HepG2 (cell line): ENCODE results near the gene ARMC10. TPM values are rescaled to one million over a fixed set of nuclear protein-coding genes. Genes with fewer than 3 reads are reported as not detected.
A peak's percentile ranks its signal among the peaks of the same experiment; 100 is the strongest.

Experiments
- ATAC-seq: fragments of 200-7000 bp; cut with Tn5 transposase; 3 replicates; pipeline ENCODE4 v1.9.1; 2020; ENCODE audit warnings: mild to moderate bottlenecking, moderate library complexity
- BruUV-seq: library from RNA; stranded (reverse); fragments of 400-500 nt; replicated peaks from 2 replicates; lab custom pipeline; 2021; lab: Mats Ljungman, UMichigan
- CTCF ChIA-PET: fragments of 300-600 bp; formaldehyde crosslinking; extraction: SDS; loops from one replicate; lab custom pipeline; 2021; ENCODE audit warnings: low total read pairs, inconsistent platforms, low intra/inter-chr PET ratio; lab: Yijun Ruan, JAX
- POLR2A ChIA-PET: fragments of 350-600 bp; sonication (Branson Sonifier 250); formaldehyde crosslinking; loops from one replicate; lab custom pipeline; 2020; ENCODE audit warnings: antibody characterized with exemption, inconsistent platforms; lab: Yijun Ruan, JAX
- DNase-seq: peaks from one replicate; pipeline ENCODE4 v3.0.0-alpha.2; 2015; ENCODE audit warnings: low spot score
- FAIRE-seq: peaks from 3 replicates; lab custom pipeline; 2011; peaks lifted over from hg19 to GRCh38; lab: Jason Lieb, UNC
- H2AFZ ChIP-seq: one replicate; pipeline ENCODE4 v1.6.1; 2011; ENCODE audit warnings: low read length, inconsistent platforms
- H3K27ac ChIP-seq: fragments of 300-600 bp; 3 replicates; pipeline ENCODE4 v1.8.0; 2011; ENCODE audit warnings: mixed run types, mild to moderate bottlenecking, mixed read lengths, low read length, inconsistent platforms; ENCODE audit not compliant: insufficient read depth; ENCODE audit errors: extremely low read length
- H3K27me3 ChIP-seq, 2 experiments: fragments of 200-600 bp in 1 of 2; 2 replicates in 1 of 2; 3 replicates in 1 of 2; pipeline versions ENCODE4 v1.6.0 to v1.8.0; 2011; ENCODE audit warnings: low read length in 2 of 2, mild to moderate bottlenecking in 2 of 2, moderate library complexity in 2 of 2, inconsistent platforms in 1 of 2; ENCODE audit not compliant: insufficient read depth in 2 of 2, control insufficient read depth in 1 of 2
- H3K36me3 ChIP-seq, 2 experiments: fragments of 200-600 bp in 1 of 2; replicated peaks in 1 of 2; 2 replicates in 1 of 2; 3 replicates in 1 of 2; pipeline versions ENCODE4 v1.5.1 to v1.8.0; 2011; ENCODE audit warnings: low read length in 2 of 2, inconsistent platforms in 1 of 2; ENCODE audit not compliant: insufficient read depth in 2 of 2, control insufficient read depth in 1 of 2
- H3K4me1 ChIP-seq: 2 replicates; pipeline ENCODE4 v1.5.1; 2012; ENCODE audit warnings: low read length, inconsistent platforms; ENCODE audit not compliant: insufficient read depth
- H3K4me2 ChIP-seq: 2 replicates; pipeline ENCODE4 v1.6.0; 2011; ENCODE audit warnings: low read depth, low read length, inconsistent platforms
- H3K4me3 ChIP-seq, 3 experiments: fragments of 200-600 bp in 1 of 3; sonication (generic), shearing (Covaris generic) in 1 of 3; replicated peaks in 1 of 3; 2 replicates each; pipeline ENCODE4 v1.5.1; 2011 to 2016; ENCODE audit warnings: low read length in 3 of 3, inconsistent platforms in 2 of 3, low read depth in 2 of 3, mild to moderate bottlenecking in 2 of 3, control low read depth in 1 of 3, mixed read lengths in 1 of 3; ENCODE audit not compliant: insufficient read depth in 1 of 3
- H3K79me2 ChIP-seq: one replicate; pipeline ENCODE4 v1.6.1; 2011; ENCODE audit warnings: low read length, inconsistent platforms; ENCODE audit not compliant: insufficient read depth
- H3K9ac ChIP-seq: 2 replicates; pipeline ENCODE4 v1.6.0; 2011; ENCODE audit warnings: mild to moderate bottlenecking, low read depth, low read length, inconsistent platforms; ENCODE audit not compliant: insufficient read depth
- H3K9me3 ChIP-seq: 2 replicates; pipeline ENCODE4 v1.5.1; 2012; ENCODE audit warnings: mild to moderate bottlenecking, low read length
- H4K20me1 ChIP-seq: 2 replicates; pipeline ENCODE4 v1.6.0; 2011; ENCODE audit warnings: inconsistent platforms, mild to moderate bottlenecking, low read length, moderate library complexity; ENCODE audit not compliant: insufficient read depth
- PHB2 ChIP-seq: fragments of 450-650 bp; IDR thresholded peaks from 2 replicates; pipeline ENCODE4 v1.6.1; 2018; ENCODE audit not compliant: partially characterized antibody
- SP5 ChIP-seq: IDR thresholded peaks from 2 replicates; pipeline ENCODE4 v1.6.1; 2016; ENCODE audit warnings: low read depth, borderline replicate concordance
- ZNF281 ChIP-seq: sonication (generic); formaldehyde crosslinking; IDR thresholded peaks from 2 replicates; pipeline ENCODE4 v1.4.0; 2020; ENCODE audit warnings: missing genetic modification reagents, borderline replicate concordance
- ZNF629 ChIP-seq: sonication (generic); formaldehyde crosslinking; conservative IDR thresholded peaks from 2 replicates; pipeline ENCODE4 v1.5.0; 2020; ENCODE audit warnings: missing genetic modification reagents
- WGBS: methylation state at CpG from one replicate; pipeline ENCODE4 v1.1.6; 2017; ENCODE audit warnings: low lambda C conversion rate; 5-methylcytosine and 5-hydroxymethylcytosine counted together
- in situ Hi-C: cut with HindIII; loops from 2 replicates; pipeline ENCODE4 v1.10.0; 2017; ENCODE audit warnings: low pct_unique_long_range_greater_than_20kb; ENCODE audit not compliant: extremely low pct_ligation_motif_present
- intact Hi-C: fragments of 100-400 bp; cut with micrococcal nuclease; formaldehyde crosslinking; loops from one replicate; pipeline ENCODE4 v1.10.0; 2022; ENCODE audit not compliant: unreplicated experiment
- polyA plus RNA-seq, 8 experiments: library from polyadenylated mRNA; depleted of rRNA in 3 of 8; stranded (reverse) in 7 of 8; unstranded in 1 of 8; fragments of >200 nt; fragmentation: Illumina TruSeq in 4 of 8; extraction: Trizol in 4 of 8; gene quantifications; 2 replicates each; pipeline versions ENCODE4 v1.2.1 to v1.2.3, GENCODE V29; 2011 to 2016; ENCODE audit warnings: low read depth in 4 of 8, missing spikeins in 1 of 8, mixed read lengths in 1 of 8; ENCODE audit not compliant: insufficient read depth in 1 of 8
- total RNA-seq, 5 experiments: library from RNA; depleted of rRNA; stranded (reverse); fragments of >200 nt; fragmentation: Illumina TruSeq; extraction: Trizol; gene quantifications; 2 replicates each; pipeline ENCODE4 v1.2.3, GENCODE V29; 2016; ENCODE audit warnings: low read depth in 1 of 5

ARMC10 gene
- total and polyA plus RNA-seq, 2 of the 13 experiments (the other 11 are each of a cell fraction or from before 2014, with no cell fraction given), result 11.3 to 23.7 TPM

DNA sequence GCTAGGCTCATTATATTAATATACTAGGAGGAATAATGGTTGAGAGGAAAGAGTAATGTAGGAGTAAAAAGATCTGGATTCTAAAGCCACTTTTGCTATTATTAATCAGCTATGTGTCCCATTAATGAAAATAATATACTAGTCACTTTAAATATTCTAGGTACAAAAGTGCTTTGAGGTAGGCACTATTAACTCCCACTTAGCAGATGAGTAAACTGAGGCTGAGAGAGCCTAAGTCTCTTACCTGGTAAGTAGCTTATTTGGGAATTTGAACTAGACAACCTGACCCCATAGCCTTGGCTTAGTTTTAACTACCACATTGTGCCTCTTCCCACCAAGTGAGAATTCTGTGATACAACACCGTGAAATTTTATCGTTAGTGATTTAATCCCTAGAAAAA is 6.0 kb downstream of the ARMC10 start:
- no peaks in the 10 kb centered on the region for H3K27me3 ChIP-seq
- peaks cover 13% of the 10 kb centered on the region for H3K4me1 ChIP-seq
- ATAC-seq (no peak), DNase-seq (no peak), FAIRE-seq (no peak)
- no peak overlapping the region for H3K4me2 ChIP-seq
- H3K27ac ChIP-seq, result no peak overlapping the region
- BruUV-seq, result no TSS peak
- H3K9ac ChIP-seq, result no peak overlapping the region
- no peaks in the 10 kb centered on the region for H4K20me1 ChIP-seq
- no peak overlapping the region for H3K4me3 ChIP-seq
- 98% methylated on average over 2 of the region's 2 CpGs for WGBS
- peaks cover 17% of the 10 kb centered on the region for H3K79me2 ChIP-seq
- in situ Hi-C loops, result no loop called here
- peaks cover 4 to 14% of the 10 kb centered on the region in 2 experiments; a peak in 3 of 5 replicates for H3K36me3 ChIP-seq
- no peak overlapping the region for H2AFZ ChIP-seq
- H3K9me3 ChIP-seq, result no peaks in the 10 kb centered on the region
- no peak for TF ChIP-seq SP5
- TF ChIP-seq ZNF629 (CRISPR knock-in tag), result peak; percentile 61; the same call in 1 of the 2 replicates
- intact Hi-C loops, result no loop called here
- ChIA-PET CTCF (no interaction called here), POLR2A (no interaction called here)

DNA sequence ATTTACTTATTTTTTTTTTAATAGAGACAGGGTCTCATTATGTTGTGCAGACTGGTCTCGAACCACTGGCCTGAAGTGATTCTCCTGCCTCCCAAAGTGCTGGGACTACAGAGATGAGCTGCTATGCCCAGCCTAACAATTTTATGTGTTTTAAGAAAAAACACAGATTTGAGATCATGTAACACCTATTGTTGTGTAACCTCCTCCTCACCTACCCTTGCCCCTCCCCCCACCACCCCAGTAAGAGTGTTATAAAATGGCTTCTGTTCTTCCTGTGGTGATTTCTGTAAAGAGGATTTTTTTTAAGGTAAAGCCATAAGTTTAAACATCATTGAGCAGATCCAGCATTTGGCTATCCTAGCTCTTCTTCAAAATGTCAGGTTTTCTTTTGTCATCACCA is 7.6 kb downstream of the ARMC10 start:
- Histone ChIP-seq H3K79me2 (peaks cover 3% of the 10 kb centered on the region), H3K9ac (no peak overlapping the region), H4K20me1 (no peaks in the 10 kb centered on the region), H3K27ac (no peak overlapping the region), H3K9me3 (no peaks in the 10 kb centered on the region), H2AFZ (no peak overlapping the region), H3K4me3 (no peak overlapping the region), H3K4me1 (no peaks in the 10 kb centered on the region), H3K36me3 (peaks cover 4 to 26% of the 10 kb centered on the region in 2 experiments; a peak in 3 of 5 replicates), H3K4me2 (no peak overlapping the region), H3K27me3 (no peaks in the 10 kb centered on the region)
- WGBS, result 95% methylated on average over 1 of the region's 1 CpG
- TF ChIP-seq ZNF281 (CRISPR knock-in tag) (0 out of 2 replicates have a peak, but pooled peaks have one; percentile 23), PHB2 (no peak)
- FAIRE-seq (no peak), DNase-seq (no peak), ATAC-seq (no peak)
- no TSS peak for BruUV-seq
- intact Hi-C loops (no loop called here), in situ Hi-C loops (no loop called here)
- ChIA-PET POLR2A (interaction anchor here (3.2 kb wide), 1 partner anchor 7 kb away, joined by 10 read pairs; the partner anchor contains the start of genes ARMC10 and FBXL13), CTCF (no interaction called here)
